Sigmoid colon (tissue), 4 donors: ENCODE measurements around the gene MAPRE2.

ENCODE experiments used
- CTCF ChIP-seq, 4 experiments: fragments of 450-650 bp in 3 of 4; fragments of 200-600 bp in 1 of 4; IDR thresholded peaks; one replicate each; pipeline ENCODE4 v1.5.1; 2016 to 2019; ENCODE audit warnings: antibody characterized with exemption in 4 of 4, mild to moderate bottlenecking in 3 of 4, moderate library complexity in 2 of 4
- EP300 ChIP-seq, 4 donors: sonication (generic); formaldehyde crosslinking; IDR thresholded peaks; one replicate each; pipeline ENCODE4 v1.6.1; 2017; ENCODE audit warnings: antibody characterized with exemption in 4 of 4
- POLR2AphosphoS5 ChIP-seq, 4 donors: sonication (generic); formaldehyde crosslinking; IDR thresholded peaks; one replicate each; pipeline ENCODE4 v1.6.1; 2017; ENCODE audit warnings: antibody characterized with exemption in 4 of 4

GRCh38 chr18:35086704-35087103 is 45.5 kb downstream of the MAPRE2 start:
- TF ChIP-seq CTCF (IDR thresholded peaks at IDR 0.05) (no peak), EP300 (IDR thresholded peaks at IDR 0.05) (no peak), POLR2AphosphoS5 (IDR thresholded peaks at IDR 0.05) (no peak)
